DOHH2 (cell line): ENCODE data around the gene ZFYVE16.

ENCODE experiments used
- H3F3A ChIP-seq: fragments of 200-600 bp; sonication (generic), shearing (Covaris generic); 2 replicates; pipeline ENCODE4 v1.6.0; 2016; ENCODE audit warnings: antibody characterized with exemption, mild to moderate bottlenecking; ENCODE audit not compliant: control insufficient read depth, insufficient read depth
- H3K27ac ChIP-seq: fragments of 200-600 bp; sonication (generic); 2 replicates; pipeline ENCODE4 v1.5.1; 2014; ENCODE audit warnings: low read depth, mild to moderate bottlenecking, low read length, moderate library complexity
- H3K27me3 ChIP-seq: fragments of 200-600 bp; sonication (generic); 2 replicates; pipeline ENCODE4 v1.6.1; 2014; ENCODE audit warnings: mild to moderate bottlenecking, low read length, mixed read lengths; ENCODE audit not compliant: control insufficient read depth
- H3K36me3 ChIP-seq: fragments of 200-600 bp; sonication (generic); 2 replicates; pipeline ENCODE4 v1.6.1; 2014; ENCODE audit warnings: mild to moderate bottlenecking, low read length, moderate library complexity, mixed read lengths; ENCODE audit not compliant: control insufficient read depth
- H3K4me1 ChIP-seq: fragments of 200-600 bp; sonication (generic); 2 replicates; pipeline ENCODE4 v1.6.1; 2014; ENCODE audit warnings: mild to moderate bottlenecking, low read length, mixed read lengths; ENCODE audit not compliant: control insufficient read depth
- H3K4me2 ChIP-seq: fragments of 200-600 bp; sonication (generic); 2 replicates; pipeline ENCODE4 v1.6.0; 2014; ENCODE audit warnings: mild to moderate bottlenecking, low read length, moderate library complexity
- H3K4me3 ChIP-seq: fragments of 200-600 bp; sonication (generic); 2 replicates; pipeline ENCODE4 v1.5.1; 2014; ENCODE audit warnings: mild to moderate bottlenecking, low read length, mixed read lengths
- H3K79me2 ChIP-seq: fragments of 200-600 bp; sonication (generic); 2 replicates; pipeline ENCODE4 v1.6.1; 2014; ENCODE audit warnings: mild to moderate bottlenecking, low read length, mixed read lengths; ENCODE audit not compliant: control insufficient read depth
- H3K9me2 ChIP-seq: fragments of 200-600 bp; sonication (generic); replicated peaks from 2 replicates; pipeline ENCODE4 v1.6.1; 2014; ENCODE audit warnings: mild to moderate bottlenecking, low read length, mixed read lengths; ENCODE audit not compliant: control insufficient read depth
- H3K9me3 ChIP-seq: fragments of 200-600 bp; sonication (generic); 2 replicates; pipeline ENCODE4 v1.6.1; 2014; ENCODE audit warnings: antibody characterized with exemption, low read length, mixed read lengths; ENCODE audit not compliant: control insufficient read depth, insufficient read depth
- H4K20me1 ChIP-seq: fragments of 200-600 bp; sonication (generic); 2 replicates; pipeline ENCODE4 v1.6.0; 2014; ENCODE audit warnings: low read depth, mild to moderate bottlenecking, antibody characterized with exemption, low read length, moderate library complexity; ENCODE audit not compliant: control insufficient read depth, insufficient read depth
- CTCF ChIP-seq: fragments of 200-600 bp; sonication (generic); IDR thresholded peaks from one replicate; pipeline ENCODE4 v1.5.1; 2014; ENCODE audit warnings: antibody characterized with exemption, mild to moderate bottlenecking, low read depth, low read length; ENCODE audit not compliant: poor library complexity, severe bottlenecking
- EZH2phosphoT487 ChIP-seq: fragments of 200-600 bp; sonication (generic); IDR thresholded peaks from 2 replicates; pipeline ENCODE4 v1.6.1; 2017; ENCODE audit warnings: borderline replicate concordance, mild to moderate bottlenecking, antibody characterized with exemption, low read length, moderate library complexity, mixed read lengths

ZFYVE16 gene

GRCh38 chr5:80372780-80373179 is 35.1 kb upstream of the ZFYVE16 start:
- no peak for TF ChIP-seq EZH2phosphoT487
- TF ChIP-seq CTCF = no peak
- H3K36me3 ChIP-seq = no peaks in the 10 kb centered on the region
- no peaks in the 10 kb centered on the region for H3F3A ChIP-seq
- H3K4me1 ChIP-seq = no peaks in the 10 kb centered on the region
- no peaks in the 10 kb centered on the region for H3K9me3 ChIP-seq
- no peaks in the 10 kb centered on the region for H3K27me3 ChIP-seq
- H3K27ac ChIP-seq = no peak overlapping the region
- H3K79me2 ChIP-seq = no peaks in the 10 kb centered on the region
- H4K20me1 ChIP-seq = no peaks in the 10 kb centered on the region
- no peak overlapping the region for H3K4me3 ChIP-seq
- H3K4me2 ChIP-seq = no peak overlapping the region
- H3K9me2 ChIP-seq = no peaks in the 10 kb centered on the region

- TF ChIP-seq CTCF (no peak), EZH2phosphoT487 (no peak)
- no peaks in the 10 kb centered on the region for H3K9me2 ChIP-seq
- H3K36me3 ChIP-seq = no peaks in the 10 kb centered on the region
- H3K79me2 ChIP-seq = no peaks in the 10 kb centered on the region
- H3F3A ChIP-seq = no peaks in the 10 kb centered on the region
- H3K9me3 ChIP-seq = no peaks in the 10 kb centered on the region
- H3K4me3 ChIP-seq = no peak overlapping the region
- no peak overlapping the region for H3K27ac ChIP-seq
- H3K4me1 ChIP-seq = no peaks in the 10 kb centered on the region
- no peak overlapping the region for H3K4me2 ChIP-seq
- no peaks in the 10 kb centered on the region for H3K27me3 ChIP-seq
- no peaks in the 10 kb centered on the region for H4K20me1 ChIP-seq
Observed at GRCh38 chr5:80374188-80374587, 33.7 kb upstream of the ZFYVE16 start.

- Histone ChIP-seq H3K4me2 (no peak overlapping the region), H4K20me1 (no peaks in the 10 kb centered on the region), H3K79me2 (no peaks in the 10 kb centered on the region), H3K4me1 (no peaks in the 10 kb centered on the region), H3K27ac (no peak overlapping the region), H3F3A (no peaks in the 10 kb centered on the region), H3K9me2 (no peaks in the 10 kb centered on the region), H3K36me3 (no peaks in the 10 kb centered on the region), H3K4me3 (no peak overlapping the region), H3K27me3 (no peaks in the 10 kb centered on the region), H3K9me3 (no peaks in the 10 kb centered on the region)
- TF ChIP-seq CTCF (no peak), EZH2phosphoT487 (no peak)
Observed at GRCh38 chr5:80376557-80376956, 31.3 kb upstream of the ZFYVE16 start.

- TF ChIP-seq EZH2phosphoT487 (no peak), CTCF (no peak)
- Histone ChIP-seq H3K4me2 (no peak overlapping the region), H3K27ac (no peak overlapping the region), H3K9me2 (no peaks in the 10 kb centered on the region), H3K9me3 (no peaks in the 10 kb centered on the region), H3K36me3 (no peaks in the 10 kb centered on the region), H3F3A (no peaks in the 10 kb centered on the region), H3K4me1 (no peaks in the 10 kb centered on the region), H3K79me2 (no peaks in the 10 kb centered on the region), H4K20me1 (no peaks in the 10 kb centered on the region), H3K4me3 (no peak overlapping the region), H3K27me3 (no peaks in the 10 kb centered on the region)
Observed at GRCh38 chr5:80382488-80382887, 25.4 kb upstream of the ZFYVE16 start.
